HG03558 (cell line): ENCODE data around the gene TMEM63C.
"Not testable (repeated sequence)": the region's sequence is repeated elsewhere in the genome, so short reads cannot be mapped to it uniquely, and the experiment has no call there.

ENCODE experiments used
- ATAC-seq: cut with Tn5 transposase; IDR thresholded peaks from one replicate; pipeline ENCODE4 v1.9.1; 2021; ENCODE audit warnings: moderate number of reproducible peaks; ENCODE audit not compliant: unreplicated experiment; ENCODE audit errors: extremely low read depth

TMEM63C gene

GRCh38 chr14:77154421-77154820 lies 27.2 kb upstream of the TMEM63C start:
- no peak for ATAC-seq

- ATAC-seq, result no peak
Observed at GRCh38 chr14:77155083-77155482, 26.5 kb upstream of the TMEM63C start.

- ATAC-seq, result no peak
Observed at GRCh38 chr14:77157740-77158139, 23.9 kb upstream of the TMEM63C start.

DNA sequence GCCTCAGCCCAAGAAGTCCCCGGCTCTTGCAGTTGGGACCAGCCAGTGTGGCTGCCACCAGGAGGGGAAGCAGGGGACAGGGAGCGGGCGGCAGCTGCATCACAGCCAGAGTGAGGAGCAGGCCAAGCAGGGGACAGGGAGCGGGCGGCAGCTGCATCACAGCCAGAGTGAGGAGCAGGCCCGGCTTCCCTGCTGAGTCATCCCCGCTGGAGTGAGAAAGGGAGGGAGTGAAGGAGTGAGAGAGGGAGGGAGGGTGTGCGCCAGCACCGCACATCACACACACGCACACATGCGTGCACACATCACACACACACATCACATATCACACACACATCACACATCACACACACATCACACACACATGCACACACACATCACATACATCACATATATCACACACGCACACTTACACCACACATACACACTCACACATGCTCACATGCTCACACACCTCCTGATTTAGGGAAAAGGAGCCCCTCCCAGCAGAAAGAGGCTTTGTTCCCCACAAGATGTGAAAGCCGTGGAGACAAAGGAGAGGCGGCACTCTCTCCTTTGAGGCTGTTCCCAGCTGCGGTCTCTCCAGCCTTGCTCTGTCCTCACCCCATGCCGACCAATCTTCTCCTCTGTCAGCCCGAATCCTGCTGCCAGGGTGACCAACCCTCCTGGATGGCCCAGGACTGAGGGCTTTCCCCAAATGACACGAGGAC lies 23.3 kb upstream of the TMEM63C start:
- ATAC-seq, result no peak

DNA sequence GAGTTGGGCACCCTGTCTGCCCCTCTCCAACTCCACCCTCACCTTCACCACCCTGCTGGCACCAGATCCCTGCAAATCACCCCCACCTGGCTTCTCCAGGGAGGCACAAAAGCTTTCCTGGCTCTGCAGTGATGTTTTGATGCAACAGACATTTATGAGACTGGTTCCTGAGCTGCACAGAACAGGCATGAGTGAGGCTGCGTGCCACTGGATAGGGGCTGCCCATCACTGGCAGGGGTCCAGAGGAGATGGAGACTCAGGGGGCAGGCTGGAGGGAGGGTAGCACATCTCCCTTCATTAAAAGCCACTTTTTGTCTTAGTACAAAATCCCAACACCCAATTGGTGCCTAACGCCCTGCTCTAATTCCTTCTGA lies 22.7 kb upstream of the TMEM63C start:
- ATAC-seq, result no peak

GRCh38 chr14:77161011-77161410 lies 20.6 kb upstream of the TMEM63C start:
- no peak for ATAC-seq

DNA sequence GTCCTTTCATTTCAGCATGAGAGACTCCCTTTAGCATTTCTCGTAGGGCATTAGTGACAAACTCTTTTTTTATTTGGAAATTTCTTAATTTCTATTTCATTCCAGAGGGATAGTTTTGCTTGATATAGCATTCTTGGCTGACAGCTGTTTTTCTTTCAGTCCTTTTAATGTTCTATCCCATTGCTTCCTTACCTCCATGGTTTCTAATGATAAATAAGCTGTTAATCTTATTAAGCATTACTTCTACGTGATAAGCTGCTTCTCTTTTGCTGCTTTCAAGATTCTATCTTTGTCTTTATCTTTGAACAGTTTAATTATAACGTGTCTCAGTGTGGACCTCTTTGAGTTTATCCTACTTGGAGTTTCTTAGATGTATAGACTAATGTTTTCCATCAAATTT lies 11.6 kb upstream of the TMEM63C start:
- ATAC-seq, result no peak

DNA sequence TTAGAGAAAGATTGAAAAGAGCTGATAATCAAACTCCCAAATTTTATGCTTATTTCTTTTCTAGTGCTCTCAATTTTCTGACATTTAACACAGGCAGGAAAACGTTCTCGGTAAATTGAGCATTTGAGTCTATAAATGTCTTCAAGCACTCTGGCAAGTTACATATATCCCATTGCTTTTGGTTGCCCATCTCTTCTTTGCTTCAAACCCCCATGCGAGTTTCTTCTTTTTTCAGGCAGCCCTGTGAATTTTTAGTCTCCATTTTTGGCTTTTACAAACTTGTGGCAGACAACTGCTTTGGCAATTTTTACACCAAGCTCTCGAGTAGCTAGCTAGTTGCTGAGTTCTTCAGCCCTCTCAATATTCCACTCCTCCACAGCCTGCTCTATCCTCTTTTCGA lies 8.7 kb upstream of the TMEM63C start:
- no peak for ATAC-seq

- not testable (repeated sequence) for ATAC-seq
Observed at GRCh38 chr14:77173911-77174617, 7.5 kb upstream of the TMEM63C start.

- ATAC-seq, result no peak
Observed at GRCh38 chr14:77175843-77176242, 5.8 kb upstream of the TMEM63C start.

- no peak for ATAC-seq
Observed at GRCh38 chr14:77177702-77178101, 3.9 kb upstream of the TMEM63C start.

DNA sequence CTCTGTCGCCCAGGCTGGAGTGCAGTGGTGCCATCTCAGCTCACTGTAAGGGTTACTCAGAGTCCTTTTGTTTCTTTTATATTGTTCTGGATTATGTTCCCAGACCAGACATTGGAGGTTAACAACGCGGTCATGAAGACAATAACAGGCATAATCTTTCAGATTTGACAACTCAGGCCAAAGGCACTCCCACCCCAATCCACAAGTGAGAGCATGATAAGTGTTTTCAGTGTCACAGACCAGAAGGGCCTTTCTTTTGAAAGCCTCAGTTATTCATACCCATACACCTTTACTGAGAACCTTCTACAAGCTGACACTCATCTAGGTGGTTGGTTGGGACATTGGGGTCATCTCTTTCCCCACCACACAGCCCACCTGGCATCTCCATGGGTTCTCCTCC lies 2.9 kb upstream of the TMEM63C start:
- ATAC-seq, result no peak

DNA sequence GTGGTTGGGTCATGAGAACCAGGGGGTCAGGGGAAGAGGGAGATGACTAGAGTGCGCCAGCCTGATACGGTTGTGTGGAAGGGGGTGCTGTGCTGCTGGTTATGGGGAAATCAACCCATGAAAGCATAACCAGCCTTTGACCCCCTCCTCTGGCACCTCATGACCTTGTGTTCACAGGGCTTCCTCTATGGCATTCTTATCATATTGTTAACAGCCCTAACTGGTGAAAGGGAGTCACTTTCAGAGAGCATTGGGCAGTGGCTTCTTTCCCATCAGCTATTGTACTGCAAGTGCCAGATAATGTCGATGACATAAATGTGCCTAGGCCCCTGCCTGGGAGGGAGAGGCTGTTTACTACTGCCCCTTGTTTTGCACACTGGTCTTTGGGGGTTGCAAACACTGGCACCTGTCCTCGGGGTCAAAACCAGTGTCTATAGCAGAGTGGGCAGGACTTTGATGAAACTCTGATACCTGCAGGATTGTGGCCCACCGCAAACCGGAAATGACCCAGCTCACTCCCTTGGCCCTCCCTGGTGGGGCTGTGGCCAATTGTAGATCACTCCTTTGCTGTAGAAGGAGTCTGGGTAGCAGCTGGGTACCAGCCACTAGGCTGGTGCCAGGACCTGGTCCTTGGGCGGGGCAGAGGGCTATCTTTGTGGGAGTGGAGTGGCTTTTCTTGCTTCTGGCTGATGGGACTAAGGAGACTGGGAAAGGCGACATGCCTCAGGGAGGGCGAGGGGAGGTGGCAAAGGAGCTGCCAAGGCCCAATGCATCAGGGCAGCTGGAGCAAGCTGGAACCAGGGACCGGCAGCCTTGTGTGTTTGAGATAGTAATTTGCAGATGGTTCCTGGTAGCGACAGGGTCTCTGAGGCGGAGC lies 634 bp upstream of the TMEM63C start:
- no peak for ATAC-seq

DNA sequence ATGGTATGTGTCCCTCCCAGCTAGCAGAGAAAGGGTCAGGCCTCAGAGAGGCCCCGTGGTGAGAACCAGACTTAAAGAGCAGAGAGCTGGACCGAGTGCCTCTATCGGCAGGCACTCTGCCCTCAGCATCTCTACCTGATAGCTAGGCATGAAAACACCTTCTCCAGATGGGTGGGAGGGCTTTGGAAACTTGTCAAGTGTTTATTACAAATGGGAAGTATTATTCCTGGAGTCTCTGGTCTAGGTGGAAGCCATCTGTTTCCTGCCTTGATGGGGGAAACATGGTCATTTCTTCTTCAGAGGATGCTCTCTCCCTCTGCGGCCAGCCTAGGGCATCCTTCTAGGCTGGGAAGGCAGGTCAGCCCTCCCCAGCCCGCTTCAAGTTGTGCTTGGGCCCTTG lies 2.3 kb downstream of the TMEM63C start:
- ATAC-seq, result no peak

GRCh38 chr14:77184396-77185092 lies 2.9 kb downstream of the TMEM63C start:
- no peak for ATAC-seq

DNA sequence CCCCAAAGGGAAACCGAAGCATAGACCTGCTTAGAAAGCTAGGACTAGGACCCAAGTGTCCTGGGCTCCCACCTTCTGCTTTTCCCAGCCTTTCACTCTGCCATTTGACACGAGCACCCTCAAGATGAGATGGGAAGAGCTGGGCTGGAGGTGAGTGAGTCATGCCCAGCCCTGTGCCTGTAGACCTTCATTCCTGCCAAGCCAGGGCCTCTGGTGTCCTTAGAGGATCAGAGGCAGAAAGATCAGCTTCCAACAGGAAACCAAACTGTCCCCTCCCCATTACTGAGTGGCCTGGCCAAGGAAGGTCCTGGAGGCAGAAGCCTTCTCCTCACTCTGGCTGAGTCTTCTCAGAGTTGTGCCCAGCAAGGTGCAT lies 3.5 kb downstream of the TMEM63C start:
- no peak for ATAC-seq

DNA sequence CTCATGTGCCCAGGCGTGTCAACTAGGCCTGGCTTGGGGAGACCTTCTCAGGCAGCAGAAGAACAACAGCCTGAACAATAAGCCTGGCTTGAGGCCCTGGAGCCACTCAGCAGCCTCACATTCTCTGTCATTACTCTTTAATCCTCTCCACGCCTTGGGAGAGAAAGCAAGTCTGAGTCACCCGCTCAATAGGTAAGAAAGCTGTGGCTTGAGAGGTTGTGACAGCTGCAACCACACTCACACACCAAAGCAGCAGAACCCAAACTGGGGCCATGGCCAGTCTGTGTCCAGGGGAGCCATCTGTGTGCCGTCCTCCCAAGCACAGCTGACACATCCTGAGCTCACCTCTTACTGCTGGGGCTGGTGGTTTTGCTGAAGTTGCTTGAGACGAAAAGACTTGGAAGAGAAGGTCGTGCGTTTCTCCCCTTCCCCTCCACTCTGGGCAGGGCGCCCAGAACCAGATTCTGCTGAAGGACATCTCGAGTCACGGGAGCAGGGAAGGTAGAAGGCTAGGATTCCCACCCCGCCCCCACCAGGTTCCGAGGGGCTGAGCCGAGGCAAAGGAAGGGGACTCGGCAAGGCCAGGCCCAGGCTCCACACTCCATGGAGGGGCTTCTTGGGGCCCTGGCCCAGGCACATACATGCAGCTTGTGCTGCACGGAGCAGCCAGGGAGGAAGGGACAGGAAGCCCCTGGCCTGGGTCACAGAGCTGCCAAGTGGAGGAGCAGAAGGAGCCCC lies 5.5 kb downstream of the TMEM63C start:
- ATAC-seq, result no peak

DNA sequence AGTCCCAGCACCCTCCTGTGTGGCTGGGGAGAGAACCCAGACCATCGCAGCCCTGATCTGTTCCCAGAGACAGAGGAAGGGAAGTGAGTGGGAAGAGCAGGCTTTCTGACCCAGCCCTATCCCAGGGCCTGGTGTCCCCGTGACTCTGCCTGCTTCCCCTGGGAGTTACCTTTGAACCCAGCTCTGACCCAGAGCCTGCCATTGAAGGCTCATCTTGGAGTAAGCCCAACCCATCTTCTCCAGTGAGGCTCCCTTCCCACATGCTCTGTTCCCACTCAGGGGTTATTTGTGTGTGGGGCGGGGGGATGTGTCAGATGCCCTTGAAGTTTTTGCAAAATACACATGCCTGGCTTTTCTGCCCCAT lies 6.0 kb downstream of the TMEM63C start:
- no peak for ATAC-seq

DNA sequence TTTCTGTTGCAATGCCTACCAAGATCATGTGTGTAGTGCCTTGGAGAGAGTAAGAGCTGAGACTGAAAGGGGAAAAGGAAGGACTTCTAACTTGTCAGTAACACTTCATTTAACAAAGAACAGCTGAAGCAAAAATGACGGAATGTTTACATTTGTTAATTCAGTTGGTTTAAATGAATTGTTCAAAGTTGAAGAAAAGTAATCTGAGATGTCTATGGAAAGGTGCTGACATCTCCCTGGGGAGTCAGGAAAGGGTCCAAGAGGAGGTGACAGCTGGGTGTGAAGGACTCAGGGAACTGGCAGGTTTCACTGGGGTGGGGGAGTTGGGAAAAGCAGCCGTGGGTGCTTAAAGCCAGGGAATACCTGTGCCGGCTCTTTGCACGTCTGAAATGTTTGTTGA lies 7.9 kb downstream of the TMEM63C start:
- ATAC-seq, result no peak

GRCh38 chr14:77190977-77191376 lies 9.4 kb downstream of the TMEM63C start:
- ATAC-seq, result no peak
